NCI-H187 treated with DMSO at 0.1 percent for 48 hours (cell line): ENCODE measurements around the gene CLDN14.

ENCODE experiments used
- DNase-seq: peaks from one replicate; lab custom pipeline; 2025; lab: John Stamatoyannopoulos, UW

CLDN14 gene

DNA sequence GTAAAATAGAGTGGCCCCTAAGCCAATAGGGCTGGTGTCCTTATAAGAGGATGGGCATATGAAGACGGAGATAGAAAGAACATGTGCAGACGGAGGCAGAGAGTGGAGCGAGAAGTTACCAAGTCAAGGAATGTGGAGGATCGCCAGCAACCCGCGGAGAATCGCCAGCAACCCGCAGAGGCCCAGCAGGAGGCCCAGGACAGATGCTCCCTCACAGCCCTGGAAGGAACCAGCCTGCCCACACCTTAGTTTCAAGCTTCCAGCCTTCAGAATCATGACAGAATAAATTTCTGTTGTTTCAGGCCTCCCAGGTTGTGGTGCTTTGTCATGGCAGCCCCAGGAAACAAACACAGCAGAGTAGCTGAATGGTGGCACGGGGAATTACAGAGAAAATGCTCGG, 9.6 kb downstream of the CLDN14 start:
- DNase-seq: no peak

GRCh38 chr21:36466061-36466511, 13.8 kb downstream of the CLDN14 start:
- DNase-seq: no peak

DNA sequence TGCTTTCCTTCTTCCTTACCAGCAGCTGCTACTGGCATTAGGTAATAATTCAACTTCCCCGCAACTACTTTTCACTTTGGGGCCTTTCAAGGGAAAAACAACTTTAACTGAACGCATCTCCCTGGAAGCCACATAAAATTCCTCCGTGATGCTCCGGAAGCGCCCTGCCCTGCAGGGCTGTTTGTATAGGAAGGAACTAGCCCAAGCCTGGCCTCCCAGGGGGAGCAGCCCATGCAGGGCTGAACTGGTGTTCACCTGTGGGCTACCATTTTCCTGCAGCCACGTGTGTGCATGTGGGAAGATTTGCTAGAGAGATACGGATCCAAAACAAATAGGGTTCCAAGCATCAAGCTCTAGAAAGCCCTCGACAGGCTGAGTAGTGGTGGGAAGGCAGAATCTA, 14.4 kb downstream of the CLDN14 start:
- no peak for DNase-seq

- no peak for DNase-seq
Observed at GRCh38 chr21:36464590-36464989, 15.3 kb downstream of the CLDN14 start.

- no peak for DNase-seq
Observed at GRCh38 chr21:36463991-36464390, 15.9 kb downstream of the CLDN14 start.

DNA sequence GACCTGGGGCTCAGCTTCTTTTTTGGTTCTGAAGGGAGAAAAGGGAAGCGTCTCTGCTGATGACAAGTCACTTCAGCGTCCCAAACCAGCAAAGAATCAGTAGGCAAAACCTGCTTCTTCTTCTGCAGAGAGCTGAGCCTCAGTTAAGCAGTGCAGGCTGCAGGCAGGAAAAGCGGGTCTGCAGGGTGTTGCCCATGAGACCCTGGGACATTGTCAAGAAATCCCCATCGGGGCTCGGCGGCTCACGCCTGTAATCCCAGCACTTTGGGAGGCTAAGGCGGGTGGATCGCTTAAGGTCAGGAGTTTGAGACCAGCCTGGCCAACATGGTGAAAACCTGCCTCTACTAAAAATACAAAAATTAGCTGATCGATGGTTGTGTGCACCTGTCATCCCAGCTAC, 16.7 kb downstream of the CLDN14 start:
- DNase-seq: no peak

DNA sequence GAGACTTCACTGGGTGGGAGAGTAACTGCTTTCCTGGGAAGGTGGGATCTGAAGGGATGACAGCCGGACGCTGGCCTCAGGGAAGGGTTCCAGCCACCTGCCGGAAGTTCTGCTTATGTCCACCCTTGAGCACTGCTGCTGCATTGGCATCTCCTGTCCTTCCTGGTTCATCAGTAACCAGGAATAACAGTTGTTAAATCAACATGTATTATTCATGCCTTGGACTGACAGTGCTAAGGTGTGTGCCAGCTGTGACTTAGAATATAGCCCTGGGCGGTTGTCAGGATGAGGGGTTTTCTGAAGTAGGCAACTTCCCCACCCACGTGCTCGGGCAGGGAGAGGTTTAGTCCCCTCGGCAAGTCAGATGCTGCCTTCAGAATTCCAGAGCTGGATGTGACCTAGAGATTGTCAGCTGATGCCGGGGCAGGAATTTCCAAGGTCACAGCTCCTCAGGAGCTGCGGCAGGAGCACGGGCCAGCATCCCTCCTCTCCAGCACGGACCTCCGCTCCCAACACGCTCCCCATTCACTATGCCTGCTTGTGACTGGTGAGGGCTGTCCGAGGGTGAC, 17.9 kb downstream of the CLDN14 start:
- no peak for DNase-seq

DNA sequence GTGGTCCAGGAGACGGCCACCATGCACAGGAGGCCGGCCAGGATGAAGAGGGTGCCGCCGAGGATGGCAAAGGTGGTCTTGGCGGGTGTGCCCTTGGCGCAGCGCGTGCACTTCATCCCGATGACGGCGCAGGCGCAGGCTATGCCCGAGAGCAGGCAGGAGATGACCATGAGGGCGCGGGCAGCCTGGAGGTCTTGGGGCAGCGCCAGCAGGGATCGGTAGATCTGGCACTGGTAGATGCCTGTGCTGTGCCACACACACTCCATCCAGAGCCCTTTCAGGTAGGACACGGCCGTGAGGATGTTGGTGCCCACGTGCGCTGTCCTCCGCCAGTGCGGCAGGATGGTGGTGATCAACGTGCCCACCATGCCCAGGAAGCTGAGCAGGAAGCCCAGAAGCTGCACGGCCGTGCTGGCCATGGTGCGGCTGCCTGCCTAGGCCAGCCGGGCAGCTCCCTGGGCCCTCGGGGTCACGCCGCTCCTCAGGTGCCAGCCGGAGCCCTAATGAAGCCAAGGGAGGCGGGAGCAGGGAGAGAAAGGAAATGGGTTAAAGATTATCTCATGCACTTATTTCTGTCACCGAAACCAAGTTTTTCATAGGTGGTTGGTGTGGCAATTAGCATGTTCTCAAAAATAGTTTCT, 18.5 kb downstream of the CLDN14 start:
- DNase-seq: no peak

DNA sequence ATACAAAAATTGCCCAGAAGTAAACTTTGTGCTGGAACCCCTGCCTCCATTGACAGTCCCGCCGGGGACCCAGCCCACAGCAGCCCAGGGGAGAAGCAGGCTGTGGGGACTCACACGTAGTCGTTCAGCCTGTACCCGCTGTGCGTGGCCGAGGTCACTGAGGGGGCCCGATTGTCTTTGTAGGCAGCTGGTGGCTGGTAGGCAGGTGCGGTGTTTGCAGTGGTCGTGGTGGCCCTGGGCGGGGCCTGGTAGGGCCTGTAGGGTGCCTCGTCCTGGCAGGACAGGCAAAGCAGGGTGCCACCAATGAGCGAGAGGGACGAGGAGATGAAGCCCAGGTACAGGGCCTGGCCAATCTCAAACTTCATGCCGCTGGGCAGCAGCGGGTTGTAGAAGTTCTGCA, 19.1 kb downstream of the CLDN14 start:
- DNase-seq: no peak

DNA sequence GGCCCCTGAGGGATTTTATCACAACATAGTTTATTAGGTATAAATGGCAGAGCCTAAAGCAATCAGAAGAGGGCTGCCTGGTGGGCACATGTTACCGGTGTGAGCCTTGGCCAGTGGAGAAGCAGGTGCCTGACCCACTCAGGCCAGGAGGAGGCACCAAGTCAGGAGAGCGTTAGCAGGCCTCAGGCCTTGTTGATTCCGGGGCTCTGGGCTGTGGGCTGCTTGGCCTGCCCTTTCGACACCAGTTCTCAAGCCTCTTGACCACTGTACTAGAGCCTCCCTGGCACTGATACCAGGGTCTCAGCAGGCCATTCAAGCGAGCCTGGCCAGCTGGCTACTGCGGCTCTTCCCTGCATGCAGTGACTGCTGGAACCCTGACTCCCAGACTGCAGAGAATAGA, 20.8 kb downstream of the CLDN14 start:
- no peak for DNase-seq

- no peak for DNase-seq
Observed at GRCh38 chr21:36456729-36457414, 23.1 kb downstream of the CLDN14 start.

DNA sequence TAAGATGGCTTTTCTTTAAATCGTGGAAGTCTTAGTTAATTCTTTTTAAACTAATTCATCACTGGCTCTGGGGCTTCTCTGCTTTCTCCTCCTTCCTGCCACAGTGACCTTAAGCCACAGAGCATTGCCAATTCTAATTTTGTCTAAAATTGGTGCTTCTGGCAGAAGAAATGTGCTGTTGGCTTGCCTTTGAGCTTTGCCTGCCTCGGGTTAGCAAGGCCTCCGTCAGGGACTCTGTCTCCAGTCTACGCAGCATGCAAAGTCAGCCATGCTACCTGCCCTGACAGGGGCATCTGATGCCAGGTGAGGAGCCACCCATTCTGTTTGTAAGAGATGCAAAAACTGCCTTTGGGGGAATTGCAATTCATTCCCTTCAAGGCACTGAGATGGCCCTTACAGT, 25.2 kb downstream of the CLDN14 start:
- no peak for DNase-seq

DNA sequence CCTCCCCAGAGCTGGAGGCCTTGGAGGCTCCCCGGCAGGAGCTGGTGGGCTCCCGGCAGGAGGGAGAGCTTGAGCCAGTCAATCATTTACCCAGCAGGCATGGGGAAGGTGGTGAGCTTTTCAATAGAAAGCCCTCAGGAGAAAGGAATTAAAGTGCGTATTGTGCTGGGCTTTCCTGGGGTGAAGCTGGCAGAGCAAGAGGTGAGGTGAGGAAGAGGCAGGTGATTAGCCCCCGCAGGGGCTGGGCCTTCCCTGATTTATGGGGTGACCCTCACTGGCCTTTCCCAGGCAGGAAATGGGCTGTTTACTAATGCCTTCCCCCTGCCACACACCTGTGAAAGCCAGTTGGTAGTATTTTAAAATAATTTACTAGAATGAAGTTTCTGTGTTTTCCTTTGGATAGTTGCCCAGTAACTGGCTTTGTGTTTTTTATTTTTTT, 25.8 kb downstream of the CLDN14 start:
- no peak for DNase-seq

- DNase-seq: no peak
Observed at GRCh38 chr21:36452281-36452825, 27.6 kb downstream of the CLDN14 start.

- DNase-seq: no peak
Observed at GRCh38 chr21:36451506-36451905, 28.4 kb downstream of the CLDN14 start.

GRCh38 chr21:36450511-36450910, 29.4 kb downstream of the CLDN14 start:
- DNase-seq: no peak

- no peak for DNase-seq
Observed at GRCh38 chr21:36446301-36446700, 33.6 kb downstream of the CLDN14 start.

- DNase-seq: no peak
Observed at GRCh38 chr21:36441715-36442114, 38.2 kb downstream of the CLDN14 start.

- no peak for DNase-seq
Observed at GRCh38 chr21:36437745-36438128, 42.2 kb downstream of the CLDN14 start.

- DNase-seq: no peak
Observed at GRCh38 chr21:36436829-36437744, 42.8 kb downstream of the CLDN14 start.

DNA sequence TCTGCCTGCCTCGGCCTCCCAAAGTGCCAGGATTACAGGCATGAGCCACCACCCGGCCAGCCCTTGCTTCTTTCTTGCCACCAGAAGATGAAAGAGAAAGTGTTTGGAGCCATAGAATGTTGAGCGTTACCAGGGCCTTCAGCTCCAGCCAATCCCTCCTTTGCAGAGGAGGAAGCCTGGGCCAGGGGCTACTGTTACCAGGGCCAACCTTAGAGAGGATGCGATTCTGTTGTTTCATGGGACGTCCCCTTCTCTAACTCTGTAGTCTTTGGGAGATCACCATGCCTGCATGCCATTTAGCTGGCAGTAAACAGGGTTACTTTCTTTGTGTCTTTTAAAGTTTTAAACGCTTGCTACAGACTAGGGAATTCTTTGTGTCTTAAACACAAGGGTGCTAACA, 45.8 kb downstream of the CLDN14 start:
- no peak for DNase-seq

DNA sequence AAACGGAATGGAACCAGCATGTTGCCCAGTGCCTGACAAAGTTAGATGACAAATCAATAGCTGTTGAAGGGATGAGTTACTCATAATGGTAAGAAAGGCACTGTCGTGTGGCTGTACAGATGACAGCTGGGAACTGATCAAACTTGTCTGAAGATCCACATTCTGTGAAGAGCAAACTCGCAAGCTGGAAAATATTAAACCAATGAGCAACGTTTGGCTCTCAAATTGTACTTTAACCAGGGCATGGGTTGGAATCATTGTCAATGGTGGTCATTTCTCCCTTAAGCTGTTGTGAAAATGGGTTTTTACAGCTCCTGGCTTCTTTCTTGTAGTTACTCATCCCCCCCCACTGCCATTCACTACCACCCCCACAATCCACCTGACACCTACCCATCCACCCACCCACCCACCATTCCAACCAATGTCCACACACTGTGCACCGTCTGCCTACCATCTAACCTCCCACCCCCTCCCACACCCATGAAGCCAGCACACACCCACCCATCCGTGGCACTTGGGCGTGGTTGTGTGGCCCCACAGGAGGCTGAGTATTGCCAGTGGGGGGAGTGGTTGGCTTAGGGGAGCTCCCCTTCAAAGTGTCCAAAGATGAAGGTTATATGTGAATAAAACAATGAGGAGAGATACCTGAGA, 46.7 kb downstream of the CLDN14 start:
- DNase-seq: no peak
